GM21825 (cell line): Measurements from ENCODE around the gene RHBG.
A peak's percentile ranks its signal among the peaks of the same experiment; 100 is the strongest.
"Not testable (repeated sequence)": the region's sequence is repeated elsewhere in the genome, so short reads cannot be mapped to it uniquely, and the experiment has no call there.

Source experiments
- ATAC-seq: cut with Tn5 transposase; IDR thresholded peaks from one replicate; pipeline ENCODE4 v1.9.1; 2021; ENCODE audit warnings: mild to moderate bottlenecking, moderate library complexity; ENCODE audit not compliant: unreplicated experiment

The RHBG gene, protein sequence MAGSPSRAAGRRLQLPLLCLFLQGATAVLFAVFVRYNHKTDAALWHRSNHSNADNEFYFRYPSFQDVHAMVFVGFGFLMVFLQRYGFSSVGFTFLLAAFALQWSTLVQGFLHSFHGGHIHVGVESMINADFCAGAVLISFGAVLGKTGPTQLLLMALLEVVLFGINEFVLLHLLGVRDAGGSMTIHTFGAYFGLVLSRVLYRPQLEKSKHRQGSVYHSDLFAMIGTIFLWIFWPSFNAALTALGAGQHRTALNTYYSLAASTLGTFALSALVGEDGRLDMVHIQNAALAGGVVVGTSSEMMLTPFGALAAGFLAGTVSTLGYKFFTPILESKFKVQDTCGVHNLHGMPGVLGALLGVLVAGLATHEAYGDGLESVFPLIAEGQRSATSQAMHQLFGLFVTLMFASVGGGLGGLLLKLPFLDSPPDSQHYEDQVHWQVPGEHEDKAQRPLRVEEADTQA

DNA sequence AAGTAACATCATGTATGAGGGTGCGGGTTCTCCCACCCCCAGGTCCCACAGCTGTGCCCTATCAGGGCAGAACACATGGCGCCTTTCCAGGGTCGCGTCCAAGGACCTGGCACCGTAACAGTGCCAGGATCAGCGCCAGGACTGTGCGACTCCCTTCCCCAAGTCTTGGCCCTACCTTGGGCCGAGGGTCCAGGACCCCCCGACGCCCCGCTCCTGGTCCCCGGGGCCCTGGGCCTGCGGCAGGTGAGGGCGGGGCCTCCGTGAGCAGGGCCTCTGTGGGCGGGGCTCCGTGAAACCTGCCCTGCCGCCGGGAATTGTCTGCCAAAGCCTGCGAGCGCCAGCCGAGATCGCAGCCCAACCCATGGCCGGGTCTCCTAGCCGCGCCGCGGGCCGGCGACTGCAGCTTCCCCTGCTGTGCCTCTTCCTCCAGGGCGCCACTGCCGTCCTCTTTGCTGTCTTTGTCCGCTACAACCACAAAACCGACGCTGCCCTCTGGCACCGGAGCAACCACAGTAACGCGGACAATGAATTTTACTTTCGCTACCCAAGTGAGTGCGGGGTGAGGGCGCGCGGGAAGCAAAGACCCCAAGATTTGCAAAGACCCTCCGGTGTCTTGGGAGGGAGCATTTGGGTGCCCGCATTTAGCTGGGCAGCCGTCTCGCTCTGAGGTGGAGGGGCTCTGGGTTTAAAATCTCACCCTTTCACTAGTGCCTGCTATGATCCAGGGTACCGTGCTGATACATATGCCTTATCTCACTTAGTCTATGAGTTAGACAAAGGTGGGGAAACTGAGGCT lies at the start of gene RHBG:
Gene RHBG, plus strand, starts transcription at position 323 of the 796 bp plus-strand sequence. Its CDS starts 39 bp downstream, at position 362.
- ATAC-seq = no peak

DNA sequence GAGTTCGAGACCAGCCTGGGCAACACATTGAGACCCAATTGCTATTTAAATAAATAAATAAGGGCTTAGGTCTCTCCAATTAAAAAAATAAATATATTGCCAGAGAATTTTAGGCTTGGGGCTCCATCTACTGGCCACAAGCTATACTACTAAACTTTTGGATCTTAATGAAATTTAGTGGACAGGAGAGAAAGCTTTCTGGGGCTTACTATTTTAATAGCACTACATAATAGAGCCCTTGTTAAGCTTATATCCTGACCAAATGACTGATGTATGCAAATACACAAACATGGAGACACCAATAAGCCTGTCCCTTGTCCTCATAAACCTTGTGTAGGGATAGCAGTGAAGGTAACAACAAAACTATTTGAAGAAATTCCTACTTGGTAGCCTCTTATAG lies 49.3 kb upstream of the RHBG start:
- ATAC-seq = no peak

DNA sequence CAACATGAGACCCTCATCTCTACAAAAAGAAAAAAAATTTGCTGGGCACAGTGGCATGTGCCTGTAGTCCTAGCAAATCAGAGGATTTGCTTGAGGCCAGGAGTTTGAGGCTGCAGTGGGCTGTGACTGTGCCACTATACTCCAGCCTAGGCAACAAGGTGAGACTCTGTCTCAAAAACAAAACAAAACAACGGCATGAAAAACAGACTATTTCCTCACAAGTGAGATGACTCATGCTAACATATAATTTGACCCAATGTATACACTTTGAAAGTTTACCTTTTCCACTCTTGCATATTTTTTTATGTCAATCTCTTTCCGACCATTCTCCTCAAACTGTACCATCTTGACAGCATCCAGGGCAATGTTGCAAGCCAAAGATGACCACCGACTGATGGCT lies 48.5 kb upstream of the RHBG start:
- no peak for ATAC-seq

- not testable (repeated sequence) for ATAC-seq
Measured at GRCh38 chr1:156323179-156323578, 45.8 kb upstream of the RHBG start.

DNA sequence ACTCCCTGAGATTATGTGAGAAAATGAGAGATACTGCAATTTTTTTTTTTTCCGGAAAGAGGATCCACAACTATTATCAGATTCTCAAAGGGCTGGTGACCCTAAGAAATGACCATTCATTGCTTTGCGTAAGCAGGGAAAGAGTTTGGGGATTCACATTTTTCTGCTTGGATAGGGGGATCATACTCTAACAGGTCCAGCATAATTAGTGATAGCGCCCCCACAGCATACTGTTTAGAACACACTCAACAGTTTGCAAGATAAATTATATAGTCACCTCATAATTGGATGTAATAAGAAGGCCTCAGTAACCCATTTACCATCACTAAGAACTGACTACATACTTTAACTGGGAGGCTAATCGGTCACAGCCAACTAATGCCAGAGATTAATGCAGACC lies 32.8 kb upstream of the RHBG start:
- no peak for ATAC-seq

DNA sequence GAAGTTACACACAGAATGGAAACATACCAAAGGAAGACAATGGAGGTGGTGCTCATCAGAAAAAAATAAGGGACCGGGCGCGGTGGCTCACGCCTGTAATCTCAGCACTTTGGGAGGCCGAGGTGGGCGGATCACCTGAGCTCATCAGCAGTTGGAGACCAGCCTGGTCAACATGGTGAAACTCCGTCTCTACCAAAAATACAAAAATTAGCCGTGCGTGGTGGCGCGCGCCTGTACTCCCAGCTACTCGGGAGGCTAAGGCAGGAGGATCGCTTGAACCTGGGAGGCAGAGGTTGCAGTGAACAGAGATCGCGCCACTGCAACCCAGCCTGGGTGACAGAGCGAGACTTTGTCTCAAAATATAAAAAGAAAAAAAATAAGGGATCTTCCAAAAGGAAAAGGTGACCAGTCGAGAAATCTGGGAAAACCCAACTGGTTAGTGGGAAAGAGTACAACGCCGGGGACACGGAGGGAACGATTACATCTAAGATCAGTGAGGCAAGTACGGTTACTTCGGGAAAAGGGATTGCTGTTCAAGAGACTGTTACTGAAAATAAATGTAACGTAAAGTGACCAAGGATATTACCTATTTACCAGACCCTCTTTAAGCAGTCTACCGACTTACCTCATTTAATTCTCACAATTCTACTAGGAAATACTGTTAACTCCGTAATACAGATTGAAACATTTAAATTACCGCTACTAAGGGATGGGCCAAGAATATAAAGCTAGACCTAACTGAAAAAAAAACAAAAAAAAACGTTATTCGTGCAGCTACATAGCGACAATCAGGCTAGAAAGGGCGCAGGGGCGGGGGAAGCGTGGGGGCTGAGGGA lies 31.7 kb upstream of the RHBG start:
- no peak for ATAC-seq

- no peak for ATAC-seq
Measured at GRCh38 chr1:156337888-156338179, 31.2 kb upstream of the RHBG start.

DNA sequence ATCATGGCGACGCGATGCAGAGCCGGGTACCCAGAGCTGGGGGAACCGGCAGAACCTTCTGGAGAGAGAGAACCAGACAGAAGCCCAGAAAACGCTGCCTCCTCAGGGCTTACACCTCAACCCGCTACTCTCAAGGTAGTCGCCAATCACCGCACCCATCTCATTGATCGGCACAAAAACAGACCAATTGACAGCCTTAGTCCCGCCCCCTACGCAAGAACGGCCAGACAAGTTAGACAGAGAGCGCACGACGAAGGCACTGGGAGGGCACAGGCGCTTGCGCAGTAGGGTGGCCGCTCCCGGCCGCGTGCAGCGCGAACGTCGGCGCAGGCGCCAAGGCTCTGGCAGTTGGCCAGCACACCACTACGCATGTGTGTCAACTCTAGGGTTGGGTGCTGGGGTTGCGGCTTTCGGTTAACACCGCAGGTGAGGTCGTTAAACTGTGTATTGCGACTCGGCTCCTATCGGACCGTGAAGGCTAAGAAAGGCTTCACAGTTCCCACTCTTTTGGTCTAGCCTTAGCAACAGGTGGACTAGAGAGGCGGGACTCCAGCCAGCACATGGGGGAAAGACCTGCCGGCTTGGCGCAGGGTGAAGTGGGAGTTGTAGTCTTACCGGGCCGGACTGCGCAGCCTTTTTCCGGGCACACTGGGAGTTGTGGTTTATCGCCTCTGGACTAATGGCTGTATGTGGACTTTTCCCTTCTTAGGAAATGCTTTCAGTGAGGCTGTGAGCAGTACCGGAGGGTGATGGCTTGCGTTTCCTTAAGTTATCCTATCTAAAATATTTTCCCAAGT lies 30.6 kb upstream of the RHBG start, which contains the start of the genes CCT3 and TSACC:
Gene CCT3, minus strand, starts transcription at position 113 of the 797 bp plus-strand sequence. Its CDS starts 108 bp downstream, at position 5.
Gene TSACC, plus strand, starts transcription at position 347 of the 797 bp plus-strand sequence. CDS start 1,232 bp downstream, outside the sequence.
- peak; percentile 90 for ATAC-seq

- ATAC-seq = no peak
Measured at GRCh38 chr1:156342166-156342955, 26.6 kb upstream of the RHBG start.

- ATAC-seq = no peak
Measured at GRCh38 chr1:156344409-156344808, 24.6 kb upstream of the RHBG start.

DNA sequence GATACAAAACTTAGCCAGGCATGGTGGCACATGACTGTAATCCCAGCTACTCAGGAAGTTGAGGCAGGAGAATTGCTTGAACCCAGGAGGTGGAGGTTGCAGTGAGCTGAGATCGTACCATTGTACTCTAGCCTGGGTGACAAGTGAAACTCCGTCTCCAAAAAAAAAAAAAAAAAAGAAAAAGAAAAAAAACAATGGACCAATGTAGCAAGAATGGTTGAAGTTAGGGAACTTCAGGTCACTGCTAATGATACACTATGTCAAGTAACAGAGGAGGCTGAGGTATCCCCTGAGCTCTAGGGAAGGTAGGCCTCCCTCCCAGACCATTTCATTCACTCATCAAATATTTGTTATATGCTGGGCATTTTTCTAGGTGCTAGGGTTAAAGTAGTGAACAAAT lies 23.0 kb upstream of the RHBG start:
- ATAC-seq = not testable (repeated sequence)

- ATAC-seq = no peak
Measured at GRCh38 chr1:156346636-156347035, 22.4 kb upstream of the RHBG start.

DNA sequence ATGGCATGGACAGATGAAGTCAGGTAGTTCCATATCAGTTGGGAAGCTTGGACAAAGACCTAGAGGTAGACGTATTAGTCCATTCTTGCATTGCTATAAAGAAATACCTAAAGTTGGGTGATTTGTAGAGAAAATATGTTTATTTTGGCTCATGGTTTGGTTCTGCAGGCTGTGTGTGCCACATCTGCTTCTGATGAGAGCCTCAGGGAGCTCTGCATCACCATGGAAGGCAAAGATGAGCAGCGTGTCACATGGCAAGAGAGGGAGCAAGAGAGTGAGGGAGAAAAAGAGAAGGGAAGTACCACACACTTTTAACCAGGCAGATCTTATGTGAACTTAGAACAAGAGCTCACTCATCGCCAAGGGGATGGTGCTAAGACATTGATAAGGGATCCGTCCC lies 21.7 kb upstream of the RHBG start:
- no peak for ATAC-seq

GRCh38 chr1:156352481-156352880 lies 16.5 kb upstream of the RHBG start:
- not testable (repeated sequence) for ATAC-seq

- ATAC-seq = no peak
Measured at GRCh38 chr1:156356262-156356874, 12.6 kb upstream of the RHBG start.

DNA sequence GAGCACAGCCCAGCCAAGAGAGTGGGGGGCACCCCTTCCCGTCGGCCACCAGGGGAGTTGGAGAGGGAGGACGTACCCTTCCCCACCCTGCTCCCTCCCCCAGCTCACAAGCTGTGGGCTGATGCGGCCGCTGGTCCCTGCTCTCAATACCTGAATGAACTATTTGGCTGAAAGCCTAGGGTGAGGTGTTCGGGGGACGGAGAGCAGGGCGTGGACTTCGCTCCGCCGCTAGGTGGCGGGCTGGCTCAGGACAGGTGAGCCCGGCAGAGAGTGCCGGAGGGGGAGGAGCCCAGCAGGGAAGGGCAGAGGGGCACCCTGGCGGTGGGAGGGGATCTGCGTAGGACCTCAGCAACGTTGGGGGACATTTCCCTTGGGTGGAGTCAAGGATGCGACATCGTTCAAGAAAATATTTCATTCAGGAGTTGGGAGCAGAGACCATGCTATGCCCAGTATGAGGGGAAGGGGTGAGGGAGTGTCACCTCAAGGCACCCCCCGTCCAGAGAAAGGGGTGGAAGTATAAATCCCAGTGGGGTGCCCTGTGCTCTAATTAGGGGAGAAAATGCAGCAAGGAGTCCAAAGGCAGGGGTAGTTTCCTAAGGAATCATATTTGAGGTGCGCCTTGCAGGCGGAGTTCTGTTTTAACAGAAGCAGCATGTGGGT lies 12.0 kb upstream of the RHBG start:
- peak; percentile 54 for ATAC-seq

GRCh38 chr1:156357977-156358376 lies 11.0 kb upstream of the RHBG start:
- no peak for ATAC-seq

DNA sequence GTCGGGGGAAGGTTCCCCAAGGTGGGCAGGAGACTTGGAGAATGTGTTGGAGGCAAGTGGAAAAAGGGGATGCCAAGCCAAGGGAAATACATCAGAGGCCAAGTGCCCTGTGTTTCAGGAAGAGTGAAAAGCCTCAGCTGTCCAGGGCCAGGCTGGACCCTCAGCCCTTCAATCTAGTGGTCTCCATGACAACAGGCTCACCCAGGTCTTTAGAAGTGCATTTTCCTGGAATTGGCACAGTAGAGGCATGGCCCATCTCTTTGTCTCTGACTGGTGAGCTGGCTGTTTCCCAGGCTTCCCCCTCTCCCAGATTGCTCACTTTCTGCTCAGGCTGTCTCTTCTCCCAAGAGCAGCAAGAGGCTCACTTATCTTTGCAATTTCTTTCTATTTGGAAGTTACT lies 10.4 kb upstream of the RHBG start:
- no peak for ATAC-seq
